Measurements from ENCODE around the gene HSPA2. TPM values are rescaled to one million over a fixed set of nuclear protein-coding genes. Genes with fewer than 3 reads are reported as not detected.

Gene HSPA2
- total and polyA plus RNA-seq, 2 of the 13 experiments (the other 11 are each of a cell fraction or from before 2014, with no cell fraction given) = 0.15 to 0.27 TPM

- TF ChIP-seq HMGXB3 (CRISPR knock-in tag; IDR thresholded peaks at IDR 0.05; ENCODE audit: borderline replicate concordance) = no peak
- no peak for TF ChIP-seq MATR3 (CRISPR knock-in tag; IDR thresholded peaks at IDR 0.05)
- TF ChIP-seq ZNF446 (CRISPR knock-in tag; IDR thresholded peaks at IDR 0.05) = 0 out of 2 replicates have a peak, but pooled peaks have one; percentile 52
- TF ChIP-seq CENPX (CRISPR knock-in tag; IDR thresholded peaks at IDR 0.05) = no peak
- no peak for TF ChIP-seq ZNF326 (CRISPR knock-in tag; IDR thresholded peaks at IDR 0.05; ENCODE audit: borderline replicate concordance)
- peak; percentile 5; the same call in 1 of the 2 replicates for TF ChIP-seq TAF1 (CRISPR knock-in tag; IDR thresholded peaks at IDR 0.05)
- peak; percentile 81 for TF ChIP-seq ZNF563 (CRISPR knock-in tag; IDR thresholded peaks at IDR 0.05)
- TF ChIP-seq ZBTB44 (CRISPR knock-in tag; IDR thresholded peaks at IDR 0.05) = no peak
- no peak for TF ChIP-seq SMARCC2 (IDR thresholded peaks at IDR 0.05)
- TF ChIP-seq ASH2L (IDR thresholded peaks at IDR 0.05; ENCODE audit: insufficient read length, low read depth, low read length) = peak; percentile 88
- TF ChIP-seq MTF1 (CRISPR knock-in tag; IDR thresholded peaks at IDR 0.05) = no peak
- peak; percentile 69 for TF ChIP-seq RBFOX2 (IDR thresholded peaks at IDR 0.05; ENCODE audit: low read depth, low read length)
- TF ChIP-seq MXI1 (IDR thresholded peaks at IDR 0.05; ENCODE audit: borderline replicate concordance, low read depth, low read length) = no peak
- no peak for TF ChIP-seq ZHX2 (IDR thresholded peaks at IDR 0.05; ENCODE audit: low read depth)
- no peak for TF ChIP-seq ZHX2 (CRISPR knock-in tag; IDR thresholded peaks at IDR 0.05; ENCODE audit: borderline replicate concordance)
- TF ChIP-seq SP2 (CRISPR knock-in tag; IDR thresholded peaks at IDR 0.05) = peak; percentile 39; the same call in 1 of the 2 replicates
Observed at GRCh38 chr14:64504897-64505794, 35.4 kb upstream of the HSPA2 start (continued).
